GM19452 (cell line): ENCODE results near the gene ELF2.
"Not testable (repeated sequence)": the region's sequence is repeated elsewhere in the genome, so short reads cannot be mapped to it uniquely, and the experiment has no call there.

ENCODE experiments used
- ATAC-seq: cut with Tn5 transposase; IDR thresholded peaks from one replicate; pipeline ENCODE4 v1.9.1; 2021; ENCODE audit not compliant: unreplicated experiment

ELF2 gene

DNA sequence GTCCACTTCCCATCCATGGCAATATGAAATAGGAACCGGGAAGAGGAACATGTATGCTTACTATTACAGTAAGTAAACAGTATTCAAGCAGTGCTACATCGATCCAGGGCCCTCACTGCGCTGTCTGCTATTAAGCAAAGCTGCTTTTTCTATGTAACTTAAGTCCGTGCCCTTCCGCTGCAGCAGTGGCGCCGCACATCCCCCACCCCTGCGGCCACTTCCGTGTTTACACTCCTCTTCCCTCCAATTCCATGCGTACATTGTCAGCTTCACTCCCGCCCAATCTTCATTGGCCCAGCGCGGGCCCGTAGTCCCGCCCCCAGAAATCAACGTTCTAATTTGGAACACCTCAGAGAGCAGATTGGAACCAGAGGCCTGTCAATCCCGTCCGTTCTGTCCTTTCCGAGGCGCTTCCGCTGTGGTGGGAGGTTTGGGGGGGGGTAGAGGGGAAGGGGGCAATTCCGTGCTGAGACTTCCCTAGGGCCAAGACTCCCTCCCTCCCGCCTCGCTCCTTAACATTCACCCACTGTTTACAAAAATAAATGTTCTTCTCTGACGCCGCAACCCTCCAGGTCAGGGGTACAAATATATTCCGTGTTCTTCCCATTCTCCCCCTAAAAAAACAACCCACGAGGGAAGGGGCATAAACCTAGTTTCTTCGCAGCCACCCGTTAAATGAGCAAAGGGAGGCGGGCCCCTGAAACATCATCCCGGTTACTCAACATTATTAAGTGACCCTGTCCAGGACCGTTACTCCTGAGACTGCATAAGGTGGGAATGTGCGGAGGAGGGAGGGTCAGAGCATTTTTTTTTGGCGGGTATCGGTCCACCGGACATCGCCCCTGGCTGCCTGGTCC is 94.0 kb downstream of the ELF2 start:
- ATAC-seq: peak; percentile 87

DNA sequence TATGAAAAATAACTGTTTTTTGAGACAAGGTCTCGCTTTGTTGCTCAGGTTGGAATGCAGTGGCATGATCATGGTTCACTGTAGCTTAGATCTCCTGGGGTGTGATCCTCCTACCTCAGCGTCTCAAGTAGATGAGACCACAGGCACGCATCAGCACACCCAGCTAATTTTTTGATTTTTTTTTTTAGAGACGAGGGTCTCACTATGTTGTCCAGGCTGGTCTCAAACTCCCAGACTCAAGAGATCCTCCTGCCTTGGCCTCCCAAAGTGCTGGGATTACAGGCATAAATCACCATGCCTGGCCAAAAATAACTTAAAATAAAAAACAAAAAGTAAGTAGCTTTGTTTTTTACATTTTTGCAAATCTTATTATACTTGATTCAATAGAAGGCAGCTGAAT is 98.1 kb downstream of the ELF2 start:
- no peak for ATAC-seq

DNA sequence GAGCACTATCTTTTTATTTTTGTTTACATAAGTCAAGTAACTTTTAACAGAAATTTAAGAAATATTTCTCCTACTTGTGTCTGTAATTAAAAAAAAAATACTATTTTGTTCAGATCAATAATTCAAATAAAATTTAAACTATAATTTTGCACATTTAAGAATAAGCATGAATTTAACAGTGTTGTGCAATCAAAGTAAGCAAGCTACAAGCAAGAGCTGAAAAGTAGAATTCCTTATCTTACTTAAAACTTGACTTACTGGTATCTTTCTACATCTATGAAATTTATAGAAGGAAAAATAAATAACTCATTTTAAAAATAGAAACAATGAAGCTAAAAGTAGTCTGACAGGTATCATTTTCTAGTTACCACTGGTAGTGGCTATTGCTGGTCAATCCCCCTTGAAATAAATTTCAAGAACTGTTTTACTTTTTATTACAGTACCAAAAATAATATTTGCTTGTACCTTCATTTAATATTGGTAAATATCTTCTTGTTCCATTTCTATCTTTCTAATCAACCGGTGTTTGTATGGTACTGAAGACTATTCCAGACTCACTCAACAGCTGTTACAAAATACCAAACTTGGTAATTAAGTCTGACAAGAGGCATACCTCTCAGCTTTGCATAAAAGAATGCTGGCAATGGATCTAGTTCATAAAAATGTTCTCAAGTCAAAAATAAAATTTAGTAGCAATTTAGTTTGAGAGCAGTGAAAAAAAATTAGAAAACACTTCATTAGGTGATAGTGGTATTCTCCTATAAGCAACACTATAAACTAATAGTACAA is 99.3 kb downstream of the ELF2 start:
- ATAC-seq: no peak

DNA sequence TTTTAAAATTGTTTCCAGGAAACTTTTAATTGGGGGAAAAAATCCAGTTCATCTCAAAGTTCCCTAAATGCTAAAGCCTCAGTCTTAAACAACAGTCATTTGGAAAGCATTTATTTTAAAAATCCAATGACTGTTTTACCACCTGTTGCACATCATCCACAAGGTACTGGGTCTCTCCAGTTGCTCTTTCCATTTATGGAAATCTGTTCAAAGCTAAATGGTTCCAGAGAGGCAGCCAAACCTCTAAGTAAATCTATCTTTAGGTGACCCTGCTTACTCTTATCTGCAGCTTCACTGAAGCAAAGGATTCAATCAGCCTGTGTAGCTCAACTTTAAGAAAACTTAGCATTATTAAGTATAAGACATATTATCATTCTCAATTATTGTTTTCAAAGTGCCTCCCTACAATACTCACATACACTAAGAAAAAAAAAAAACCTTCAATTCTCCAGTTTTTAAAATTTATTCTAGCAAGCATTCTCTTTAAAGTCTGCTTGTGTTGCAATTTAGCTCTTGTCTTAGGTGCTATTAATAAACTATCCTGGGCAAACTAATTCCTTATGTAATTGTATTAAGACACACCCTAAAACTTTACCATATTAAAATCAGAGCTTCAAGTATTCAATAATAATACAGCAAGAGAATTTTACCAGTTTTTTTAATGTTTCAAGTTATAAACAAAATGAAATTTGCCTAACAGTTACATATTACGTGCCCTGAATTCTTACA is 100.8 kb downstream of the ELF2 start:
- no peak for ATAC-seq

DNA sequence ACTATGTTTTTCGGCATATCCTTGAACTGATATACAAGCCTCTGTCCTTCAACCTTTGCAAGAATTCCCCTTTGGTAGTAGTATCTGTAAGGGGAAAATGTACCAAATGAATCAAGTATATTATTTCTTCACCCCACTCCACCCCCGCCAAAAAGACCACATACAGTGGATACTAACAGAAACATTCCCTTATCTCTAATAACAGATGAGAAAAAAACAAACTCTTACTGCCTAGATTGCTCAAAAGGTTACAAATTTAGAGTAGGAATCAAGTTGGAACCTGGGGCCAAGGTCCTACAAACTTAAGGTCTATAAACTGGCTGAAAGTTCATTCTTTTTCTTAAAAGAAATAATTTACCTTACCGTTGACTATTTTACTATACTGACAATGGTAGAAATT is 116.4 kb downstream of the ELF2 start:
- no peak for ATAC-seq

DNA sequence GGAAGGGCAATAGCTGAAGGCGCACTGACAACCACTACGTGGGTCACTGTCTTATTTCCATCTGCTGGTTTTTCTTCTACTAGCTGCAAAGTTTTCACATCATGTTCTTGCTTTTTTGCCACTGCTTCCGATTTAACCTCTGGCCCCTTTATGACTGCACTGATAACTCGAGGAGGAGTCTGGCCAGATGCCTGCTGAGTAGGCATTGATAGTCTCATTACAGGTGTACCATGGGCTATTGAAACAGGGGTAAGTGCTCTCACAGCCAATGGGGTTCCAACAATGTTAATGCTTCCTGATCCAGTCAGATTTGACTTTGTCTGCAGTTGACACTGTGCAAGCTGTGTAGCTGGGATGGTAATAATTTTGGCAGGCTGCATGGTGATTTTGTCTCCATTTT is 118.0 kb downstream of the ELF2 start:
- not testable (repeated sequence) for ATAC-seq

DNA sequence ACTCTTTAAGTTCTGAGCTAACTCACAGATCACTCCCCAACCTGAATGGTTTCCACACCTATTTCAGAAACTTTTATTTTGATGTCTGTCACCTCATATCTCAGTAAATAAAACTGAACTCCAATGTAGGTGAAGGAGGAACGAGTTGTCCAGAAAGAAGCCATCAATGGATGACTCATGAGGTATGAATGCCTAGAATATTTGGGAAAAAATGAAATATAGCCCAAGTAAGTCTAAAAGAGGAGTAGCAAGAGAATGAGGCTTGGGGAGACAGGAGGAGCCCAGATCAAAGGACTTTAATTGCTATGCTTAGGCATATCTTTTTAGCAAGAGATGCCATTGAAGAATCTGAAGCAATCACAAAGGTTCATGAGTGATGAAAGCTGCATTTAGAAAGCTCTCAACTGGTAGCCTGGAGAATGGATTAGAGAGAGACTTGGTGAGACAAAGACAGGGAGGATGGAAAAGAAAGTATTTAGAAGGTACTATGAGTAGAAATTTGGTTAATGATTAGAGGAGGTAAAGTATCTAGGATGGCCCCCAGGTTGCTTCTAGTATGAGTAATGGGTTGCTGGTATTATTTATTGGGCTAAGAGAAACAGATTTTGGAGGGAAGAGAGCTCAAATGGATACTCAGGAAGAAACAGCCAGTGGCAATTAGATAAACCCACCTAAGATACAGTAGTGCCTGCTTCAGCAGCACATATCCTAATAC is 122.1 kb downstream of the ELF2 start:
- ATAC-seq: no peak

DNA sequence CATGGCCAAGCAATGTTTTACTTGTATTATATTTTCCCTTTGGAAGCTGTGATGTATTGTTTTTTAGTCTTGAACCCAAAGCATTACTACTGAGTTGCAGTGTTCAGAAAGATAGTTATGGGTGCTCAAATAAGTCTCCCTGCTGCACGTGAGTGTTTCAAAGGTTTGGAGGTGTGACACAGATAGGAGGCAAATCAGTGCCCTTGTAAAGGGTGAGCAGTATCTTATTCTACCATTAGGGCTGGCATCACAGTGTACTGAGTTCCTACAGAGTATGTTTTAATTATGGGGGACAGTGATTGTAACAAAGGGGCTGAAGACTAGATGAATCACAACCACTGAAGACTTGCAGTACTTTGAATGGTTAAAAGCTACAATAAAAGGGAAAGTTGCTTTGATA is 123.1 kb downstream of the ELF2 start:
- ATAC-seq: no peak

DNA sequence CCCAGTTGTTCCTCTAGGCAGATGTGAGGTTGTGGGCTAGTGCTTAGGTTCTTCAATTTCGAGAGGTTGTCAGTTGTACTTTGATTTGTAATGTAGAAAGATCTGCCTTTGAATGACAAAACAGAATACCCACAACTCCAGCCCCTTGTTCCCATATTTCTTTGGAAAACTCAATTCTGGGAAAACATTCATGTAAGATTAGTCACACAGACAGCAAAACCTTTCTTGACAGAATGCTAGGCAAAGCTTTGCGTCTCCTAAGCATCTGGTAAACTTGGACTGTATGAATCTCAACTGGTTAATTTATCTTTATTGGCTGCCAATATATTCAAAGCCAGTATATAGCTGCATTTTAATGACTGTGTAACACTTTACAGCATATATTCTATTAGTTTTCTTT is 126.6 kb downstream of the ELF2 start:
- no peak for ATAC-seq

DNA sequence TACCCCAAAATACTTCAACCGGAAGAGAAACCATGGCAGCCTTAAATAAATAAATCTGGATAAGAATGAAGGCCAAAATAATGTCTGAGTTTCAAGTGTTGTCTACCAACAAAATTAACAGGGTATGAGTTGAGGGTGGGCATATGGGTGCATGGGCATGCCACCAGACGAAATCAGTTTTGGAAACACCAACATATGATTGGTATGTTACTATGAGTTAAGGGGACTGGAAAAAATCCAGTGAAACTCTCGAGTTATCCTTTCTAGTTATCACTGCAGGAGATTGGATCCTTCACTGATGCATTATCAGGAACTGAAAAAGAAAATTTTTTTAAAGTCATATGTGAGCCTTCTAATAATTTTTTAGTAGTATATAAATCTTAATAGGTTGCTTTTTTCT is 129.0 kb downstream of the ELF2 start:
- ATAC-seq: no peak

DNA sequence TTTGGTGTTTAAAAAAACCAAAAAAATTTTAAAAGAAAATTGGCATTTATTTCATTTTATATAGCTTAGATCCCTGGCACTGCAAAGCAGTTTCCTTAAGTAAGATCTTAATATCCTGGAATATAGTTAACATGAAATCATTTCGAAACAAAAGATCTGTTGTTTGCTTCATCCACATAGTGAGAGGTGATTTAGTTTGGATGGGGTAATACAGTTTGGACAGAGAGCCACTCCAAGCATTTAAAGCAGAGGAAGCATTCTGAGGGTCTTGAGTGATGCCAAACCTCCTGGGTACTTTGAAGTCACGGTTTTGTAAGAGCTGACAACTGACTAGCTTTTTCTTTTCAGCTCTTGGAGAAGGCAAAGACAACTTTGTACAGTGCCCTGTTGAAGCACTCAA is 132.7 kb downstream of the ELF2 start:
- no peak for ATAC-seq

DNA sequence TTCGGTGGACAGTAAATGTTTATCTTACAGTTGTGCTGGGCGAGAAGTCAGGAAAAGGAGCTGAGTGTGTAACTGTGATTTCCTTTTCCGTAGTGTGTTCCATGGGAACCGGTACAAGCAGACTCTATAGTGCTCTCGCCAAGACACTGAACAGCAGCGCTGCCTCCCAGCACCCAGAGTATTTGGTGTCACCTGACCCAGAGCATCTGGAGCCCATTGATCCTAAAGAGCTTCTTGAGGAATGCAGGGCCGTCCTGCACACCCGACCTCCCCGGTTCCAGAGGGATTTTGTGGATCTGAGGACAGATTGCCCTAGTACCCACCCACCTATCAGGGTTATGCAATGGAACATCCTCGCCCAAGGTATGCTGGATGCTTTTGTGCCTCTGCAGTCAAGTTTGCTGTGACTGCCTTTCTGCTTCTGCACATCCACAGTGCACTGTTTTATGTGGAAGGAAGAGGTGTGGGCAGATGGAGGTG is 134.0 kb downstream of the ELF2 start:
- no peak for ATAC-seq

DNA sequence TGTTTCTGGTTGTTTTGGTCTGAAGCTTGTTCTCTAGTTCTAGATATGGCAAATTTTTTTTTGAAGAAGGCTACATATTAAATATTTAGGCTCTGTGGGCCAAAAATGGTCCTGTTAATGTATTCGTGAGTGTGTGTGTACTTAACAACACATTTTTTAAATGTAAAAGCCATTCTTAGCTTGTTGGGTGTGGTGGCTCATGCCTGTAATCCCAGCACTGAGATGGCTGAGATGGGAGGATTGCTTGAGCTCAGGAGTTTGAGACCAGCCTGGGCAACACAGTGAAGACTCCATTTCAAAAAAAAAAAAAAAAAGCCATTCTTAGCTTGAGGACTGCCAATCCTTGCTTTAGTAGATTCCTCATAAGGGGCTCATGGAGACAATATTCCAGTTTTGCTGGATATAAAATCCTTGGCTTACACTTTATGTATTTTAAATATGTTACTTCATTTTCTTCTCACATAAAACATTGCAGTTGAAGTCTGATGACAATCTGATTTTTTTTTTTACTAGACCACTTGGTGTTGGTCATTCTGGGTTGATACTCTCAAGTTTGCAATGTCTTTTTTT is 138.1 kb downstream of the ELF2 start:
- no peak for ATAC-seq

DNA sequence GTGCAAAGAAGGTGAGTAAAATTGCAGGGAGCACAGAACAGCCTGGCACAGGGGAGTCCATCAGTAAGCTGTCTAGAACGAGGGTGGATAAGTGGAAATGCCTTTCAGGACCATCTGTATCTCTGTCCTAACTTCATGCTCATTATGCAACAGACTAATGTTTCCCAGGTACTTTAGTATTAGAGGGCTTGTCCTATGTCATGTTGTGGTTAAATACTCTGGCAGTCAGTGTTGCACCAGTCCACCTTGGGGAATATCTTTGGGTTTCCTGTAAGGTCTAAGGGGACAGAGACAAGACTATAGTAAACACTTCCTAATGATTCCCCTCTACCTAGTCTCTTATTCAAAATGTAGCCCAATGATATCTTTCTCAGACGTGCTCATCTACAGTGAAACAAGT is 140.1 kb downstream of the ELF2 start:
- ATAC-seq: no peak

DNA sequence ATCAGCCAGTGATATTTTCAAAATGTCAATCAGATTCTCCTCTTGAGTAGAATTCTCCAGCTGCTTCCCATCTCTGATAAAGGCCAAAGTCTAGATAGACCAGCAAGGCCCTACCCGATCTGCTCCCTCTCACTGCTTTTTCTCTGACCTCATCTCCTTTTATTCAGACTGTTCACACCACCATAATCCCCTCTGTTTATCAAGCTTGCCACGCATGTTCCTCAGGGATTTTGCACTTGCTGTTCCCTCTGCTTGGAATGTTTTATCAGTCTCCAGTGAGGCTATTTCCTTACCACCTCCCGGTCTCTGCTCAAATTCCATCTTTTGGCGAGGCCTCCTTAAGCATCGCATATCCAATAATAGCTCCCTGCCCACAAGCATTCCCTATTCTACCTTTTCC is 141.4 kb downstream of the ELF2 start:
- ATAC-seq: no peak

DNA sequence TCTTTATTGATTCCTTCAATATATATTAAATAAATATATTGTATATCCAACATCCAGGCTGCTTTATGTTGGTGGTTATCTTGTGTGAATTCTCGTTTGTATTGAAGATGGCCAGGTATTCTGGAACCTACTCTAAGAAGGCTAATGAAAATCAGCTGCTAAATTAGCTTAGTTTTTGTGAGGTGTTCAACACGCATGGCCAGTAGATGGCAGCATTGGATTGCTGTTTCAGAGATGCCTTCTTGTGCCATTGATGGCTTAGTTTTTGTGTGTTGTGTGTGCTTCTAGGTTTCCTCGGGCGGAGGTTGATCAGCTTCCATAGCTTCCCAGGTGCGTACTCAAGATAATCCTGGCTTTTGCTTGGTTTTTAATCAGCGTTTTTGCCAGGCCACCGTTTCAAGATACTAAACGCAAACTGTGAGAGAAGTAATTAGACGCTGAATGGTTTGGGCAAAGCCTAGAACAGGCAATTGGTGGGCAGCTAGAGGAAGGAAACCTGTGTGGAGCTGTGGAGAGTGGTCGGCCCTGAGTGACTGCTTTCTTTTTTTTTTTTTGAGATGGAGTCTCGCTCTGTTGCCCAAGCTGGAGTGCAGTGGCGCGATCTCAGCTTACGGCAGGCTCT is 146.3 kb downstream of the ELF2 start:
- ATAC-seq: peak; percentile 80

DNA sequence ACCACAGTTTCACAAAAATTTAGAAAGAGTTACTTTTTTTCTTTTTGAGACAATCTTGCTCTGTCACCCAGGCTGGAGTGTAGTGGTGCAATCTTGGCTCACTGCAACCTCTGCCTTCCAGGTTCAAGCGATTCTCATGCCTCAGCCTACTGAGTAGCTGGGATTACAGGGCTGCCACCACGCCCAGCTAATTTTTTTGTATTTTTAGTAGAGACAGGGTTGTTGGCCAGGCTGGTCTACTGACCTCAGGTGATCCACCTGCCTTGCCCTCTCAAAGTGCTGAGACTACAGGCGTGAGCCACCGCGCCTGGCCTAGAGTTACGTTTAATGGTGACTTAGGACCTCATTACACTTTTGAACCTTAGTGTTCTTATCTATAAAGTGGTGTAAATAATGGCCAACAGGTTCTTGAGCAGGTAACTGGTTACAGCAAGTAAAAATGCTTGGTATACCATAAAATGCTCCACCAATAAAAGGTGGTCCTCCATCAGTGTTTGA is 147.1 kb downstream of the ELF2 start:
- not testable (repeated sequence) for ATAC-seq

DNA sequence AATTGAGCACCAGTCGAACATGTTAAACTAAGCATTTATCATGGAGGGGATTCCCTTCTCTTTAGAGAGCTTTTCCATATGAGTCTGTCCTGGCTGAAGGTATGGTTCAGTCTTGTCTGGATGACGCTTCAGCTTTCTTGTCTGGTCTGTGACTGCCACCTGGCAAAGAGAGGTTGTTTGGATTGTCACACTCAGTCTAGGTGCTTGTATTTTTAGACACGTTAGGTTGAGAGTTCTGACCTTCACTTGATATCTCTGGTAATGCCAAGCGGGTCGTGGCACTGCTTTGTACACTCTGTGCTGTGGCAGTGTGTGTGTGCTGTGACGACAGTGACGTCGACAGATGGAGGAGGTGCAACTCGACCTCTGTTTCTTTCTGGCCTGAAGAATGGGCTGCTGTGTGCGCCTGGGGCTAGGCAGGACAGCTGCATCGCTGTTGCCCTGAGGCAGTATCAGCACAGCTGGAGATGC is 148.8 kb downstream of the ELF2 start:
- no peak for ATAC-seq

DNA sequence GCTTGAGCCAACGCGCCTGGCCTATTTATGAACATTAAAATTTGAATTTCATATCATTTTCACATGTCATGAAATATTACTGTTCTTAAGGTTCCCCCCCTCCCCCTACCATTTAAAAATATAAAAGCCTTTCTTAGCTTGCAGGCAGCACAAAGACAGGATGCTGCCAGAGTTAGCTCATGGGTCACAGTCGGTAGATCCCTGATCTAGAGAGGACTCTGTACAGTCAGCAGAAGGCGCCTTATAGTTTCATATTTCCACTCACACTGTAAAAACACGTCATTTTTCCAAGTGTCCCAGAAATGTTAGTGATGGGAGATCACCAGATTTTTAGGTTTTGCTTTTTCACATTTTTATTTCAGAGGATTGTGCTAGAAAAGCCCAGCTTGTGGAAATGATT is 149.2 kb downstream of the ELF2 start:
- no peak for ATAC-seq

DNA sequence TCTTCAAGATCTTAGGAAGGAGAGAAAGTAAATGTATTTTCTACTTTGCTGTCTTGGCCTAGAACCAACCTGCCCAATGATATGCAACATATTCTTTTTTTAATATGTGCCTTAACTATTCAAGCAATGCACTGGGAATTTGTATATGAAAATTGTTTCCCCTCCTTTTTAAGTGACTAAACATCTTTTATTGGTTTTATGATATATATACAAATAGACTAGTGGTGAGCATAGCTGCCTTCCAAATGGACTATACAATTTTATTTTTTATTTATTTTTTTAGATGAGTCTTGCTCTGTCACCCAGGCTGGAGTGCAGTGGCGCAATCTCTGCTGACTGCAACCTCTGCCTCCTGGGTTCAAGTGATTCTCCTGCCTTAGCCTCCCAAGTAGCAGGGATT is 151.2 kb downstream of the ELF2 start:
- ATAC-seq: no peak
